IMR-90 (cell line): ENCODE measurements around the gene DNAH3. TPM values are rescaled to one million over a fixed set of nuclear protein-coding genes. Genes with fewer than 3 reads are reported as not detected.

Experiments used
- ATAC-seq: fragments of 200-7000 bp; cut with Tn5 transposase; 2 replicates; pipeline ENCODE4 v1.9.1; 2020; ENCODE audit warnings: low read depth, mild to moderate bottlenecking, moderate library complexity
- BruUV-seq: library from RNA; stranded (reverse); fragments of 400-500 nt; replicated peaks from 2 replicates; lab custom pipeline; 2021; lab: Mats Ljungman, UMichigan
- CTCF ChIA-PET: fragments of 300-600 bp; formaldehyde crosslinking; extraction: SDS; loops from one replicate; lab custom pipeline; 2021; ENCODE audit warnings: antibody characterized with exemption; lab: Yijun Ruan, JAX
- POLR2A ChIA-PET: fragments of 300-600 bp; sonication (Branson Sonifier 250); formaldehyde crosslinking; loops from one replicate; lab custom pipeline; 2022; ENCODE audit warnings: antibody characterized with exemption; ENCODE audit not compliant: unreplicated experiment; lab: Charles Lee
- DNase-seq: peaks from one replicate; pipeline ENCODE4 v3.0.0; 2013
- H2AFZ ChIP-seq: replicated peaks from 2 replicates; pipeline ENCODE3; 2013; ENCODE audit warnings: low read length, mild to moderate bottlenecking; ENCODE audit not compliant: poor library complexity
- H2AK5ac ChIP-seq: 2 replicates; pipeline ENCODE4 v1.6.1; 2013; ENCODE audit warnings: low read depth, low read length, inconsistent platforms
- H2AK9ac ChIP-seq: replicated peaks from 2 replicates; pipeline ENCODE3; 2013; ENCODE audit warnings: mild to moderate bottlenecking, low read depth, low read length, moderate library complexity; ENCODE audit not compliant: poor library complexity
- H2BK120ac ChIP-seq: 2 replicates; pipeline ENCODE4 v1.6.1; 2013; ENCODE audit warnings: low read depth, low read length, inconsistent platforms
- H2BK15ac ChIP-seq: 3 replicates; pipeline ENCODE4 v1.6.1; 2013; ENCODE audit warnings: low read depth, low read length, inconsistent platforms
- H2BK20ac ChIP-seq: 2 replicates; pipeline ENCODE4 v1.6.1; 2013; ENCODE audit warnings: low read depth, mild to moderate bottlenecking, inconsistent platforms, low read length, moderate library complexity
- H2BK5ac ChIP-seq: 2 replicates; pipeline ENCODE4 v1.6.1; 2013; ENCODE audit warnings: mild to moderate bottlenecking, low read depth, low read length, inconsistent platforms; ENCODE audit not compliant: poor library complexity, severe bottlenecking
- H3K14ac ChIP-seq: replicated peaks from 2 replicates; pipeline ENCODE4 v1.6.1; 2013; ENCODE audit warnings: low read depth, low read length, inconsistent platforms
- H3K18ac ChIP-seq: 2 replicates; pipeline ENCODE4 v1.6.1; 2013; ENCODE audit warnings: low read depth, low read length, control low read depth
- H3K23ac ChIP-seq: 2 replicates; pipeline ENCODE4 v1.6.1; 2013; ENCODE audit warnings: low read depth, low read length, inconsistent platforms
- H3K27ac ChIP-seq: 2 replicates; pipeline ENCODE4 v1.5.1; 2013; ENCODE audit warnings: mild to moderate bottlenecking, control low read depth, low read length; ENCODE audit not compliant: insufficient read depth
- H3K27me3 ChIP-seq: 2 replicates; pipeline ENCODE4 v1.6.1; 2013; ENCODE audit warnings: low read length; ENCODE audit not compliant: control insufficient read depth, insufficient read depth
- H3K36me3 ChIP-seq: 2 replicates; pipeline ENCODE4 v1.6.1; 2013; ENCODE audit warnings: low read length, mixed read lengths; ENCODE audit not compliant: control insufficient read depth, insufficient read depth
- H3K4ac ChIP-seq: 2 replicates; pipeline ENCODE4 v1.6.1; 2013; ENCODE audit warnings: low read depth, low read length, inconsistent platforms
- H3K4me1 ChIP-seq: 2 replicates; pipeline ENCODE4 v1.6.1; 2013; ENCODE audit warnings: low read length, mixed read lengths; ENCODE audit not compliant: control insufficient read depth, insufficient read depth
- H3K4me2 ChIP-seq: 2 replicates; pipeline ENCODE4 v1.6.1; 2013; ENCODE audit warnings: low read depth, mild to moderate bottlenecking, control low read depth, low read length, moderate library complexity
- H3K4me3 ChIP-seq: 2 replicates; pipeline ENCODE4 v1.5.1; 2013; ENCODE audit warnings: low read depth, mild to moderate bottlenecking, control low read depth, low read length, moderate library complexity; ENCODE audit not compliant: insufficient read depth
- H3K56ac ChIP-seq: 2 replicates; pipeline ENCODE4 v1.6.1; 2013; ENCODE audit warnings: low read length, inconsistent platforms; ENCODE audit not compliant: insufficient read depth; ENCODE audit errors: extremely low read depth
- H3K79me1 ChIP-seq, 2 experiments: 2 replicates each; pipeline ENCODE4 v1.6.1; 2013; ENCODE audit warnings: low read length in 2 of 2, inconsistent platforms in 1 of 2, low read depth in 1 of 2
- H3K9ac ChIP-seq: 2 replicates; pipeline ENCODE4 v1.6.1; 2013; ENCODE audit warnings: low read depth, low read length, control low read depth
- H3K9me1 ChIP-seq: 2 replicates; pipeline ENCODE4 v1.6.1; 2013; ENCODE audit warnings: low read length, inconsistent platforms; ENCODE audit not compliant: insufficient read depth
- H3K9me3 ChIP-seq: 2 replicates; pipeline ENCODE4 v1.6.1; 2013; ENCODE audit warnings: low read length; ENCODE audit not compliant: control insufficient read depth, insufficient read depth
- H4K20me1 ChIP-seq: 2 replicates; pipeline ENCODE4 v1.6.1; 2013; ENCODE audit warnings: low read length, inconsistent platforms; ENCODE audit not compliant: insufficient read depth
- H4K5ac ChIP-seq: 2 replicates; pipeline ENCODE4 v1.6.1; 2013; ENCODE audit warnings: mild to moderate bottlenecking, low read depth, low read length, control low read depth
- H4K8ac ChIP-seq, 2 experiments: 2 replicates each; pipeline ENCODE4 v1.6.1; 2013; ENCODE audit warnings: low read depth in 2 of 2, low read length in 2 of 2, control low read depth in 1 of 2, inconsistent platforms in 1 of 2
- H4K91ac ChIP-seq: 2 replicates; pipeline ENCODE4 v1.6.1; 2013; ENCODE audit warnings: low read depth, low read length, inconsistent platforms; ENCODE audit not compliant: insufficient read depth
- CEBPB ChIP-seq: IDR thresholded peaks from 2 replicates; pipeline ENCODE4 v1.6.1; 2012; ENCODE audit warnings: low read depth, low read length, improper control_type of control experiment
- NFE2L2 ChIP-seq: fragments of 150-350 bp; IDR thresholded peaks from 2 replicates; pipeline ENCODE4 v1.6.1; 2016; ENCODE audit warnings: low read depth, mild to moderate bottlenecking, low read length
- WGBS, 2 experiments: methylation state at CpG; one replicate each; pipeline versions ENCODE4 v1.1.5 to v1.1.7; 2013; ENCODE audit warnings: missing lambda C conversion rate in 2 of 2; ENCODE audit not compliant: insufficient read length in 1 of 2; ENCODE audit errors: extremely low coverage in 2 of 2; 5-methylcytosine and 5-hydroxymethylcytosine counted together
- dilution Hi-C: fragments of 300-500 bp; cut with HindIII; formaldehyde crosslinking; loops from one replicate; pipeline ENCODE4 v1.14.3; 2018; ENCODE audit warnings: low sequenced_read_pairs; ENCODE audit not compliant: unreplicated experiment
- in situ Hi-C: fragments of 300-500 bp; cut with MboI; formaldehyde crosslinking; loops from 3 replicates; pipeline ENCODE4 v1.14.3; 2019; ENCODE audit warnings: low sequenced_read_pairs, inconsistent platforms, mixed read lengths
- intact Hi-C: fragments of 100-400 bp; cut with micrococcal nuclease; formaldehyde crosslinking; loops from 2 replicates; pipeline ENCODE4 v1.10.0; 2022
- polyA plus RNA-seq, 3 experiments: library from polyadenylated mRNA; depleted of rRNA; stranded (reverse); fragments of >200 nt; gene quantifications; 2 replicates each; pipeline ENCODE4 v1.2.3, GENCODE V29; 2012; ENCODE audit warnings: low replicate concordance in 1 of 3
- total RNA-seq: library from RNA; depleted of rRNA; stranded (reverse); fragments of >200 nt; gene quantifications from 2 replicates; pipeline ENCODE4 v1.2.3, GENCODE V29; 2012

DNAH3 gene
- total and polyA plus RNA-seq, 2 of the 4 experiments (the other 2 are of a cell fraction), result not detected

DNA sequence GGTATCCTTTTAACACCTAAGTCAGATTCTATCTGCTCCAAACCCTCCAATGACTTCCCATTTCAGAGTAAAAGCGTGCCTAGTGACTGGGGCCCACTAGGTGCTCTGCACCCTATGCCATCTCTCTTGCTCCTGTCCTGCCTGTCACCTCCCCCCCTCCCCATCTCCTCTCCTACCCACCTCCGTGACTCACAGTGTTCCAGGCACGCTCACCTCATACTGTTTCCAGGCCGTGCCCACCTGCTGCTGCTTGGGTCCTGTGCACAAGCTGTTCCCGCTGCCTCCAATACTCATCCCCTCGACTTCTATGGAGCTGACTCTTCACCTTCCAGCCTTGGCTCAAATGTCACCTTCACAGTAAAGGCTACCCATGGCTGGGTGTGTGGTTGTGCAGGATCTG, 21.7 kb downstream of the DNAH3 start:
- Histone ChIP-seq H3K36me3 (no peaks in the 10 kb centered on the region), H3K4me1 (no peaks in the 10 kb centered on the region), H2AK5ac (no peak overlapping the region), H3K9ac (no peak overlapping the region), H3K27me3 (peaks cover 18% of the 10 kb centered on the region), H3K27ac (no peak overlapping the region), H3K23ac (no peak overlapping the region), H3K4me2 (no peak overlapping the region), H4K91ac (no peak overlapping the region), H4K5ac (no peak overlapping the region), H3K4ac (no peak overlapping the region), H3K79me1 (no peaks in the 10 kb centered on the region), H2BK5ac (no peak overlapping the region), H4K20me1 (no peaks in the 10 kb centered on the region), H2BK15ac (no peak overlapping the region), H3K18ac (no peak overlapping the region), H2AFZ (no peak overlapping the region), H4K8ac (no peak overlapping the region), H3K56ac (no peak overlapping the region), H3K9me3 (no peaks in the 10 kb centered on the region), H2AK9ac (no peak overlapping the region), H3K4me3 (no peak overlapping the region), H2BK20ac (no peak overlapping the region), H2BK120ac (no peak overlapping the region), H3K14ac (no peak overlapping the region), H3K9me1 (no peaks in the 10 kb centered on the region)
- no peak for TF ChIP-seq NFE2L2
- TF ChIP-seq CEBPB, result no peak
- intact Hi-C loops, result no loop called here
- in situ Hi-C loops, result no loop called here
- POLR2A ChIA-PET, result no interaction called here
- CTCF ChIA-PET, result no interaction called here
- no TSS peak for BruUV-seq
- 79% methylated on average over 2 of the region's 6 CpGs; no CpG with 5 or more reads in 1 of the 2 experiments for WGBS, 2 experiments
- ATAC-seq, result no peak
- dilution Hi-C loops, result no loop called here
- no peak for DNase-seq
